ENCODE measurements around the gene CNN1.

Gene CNN1

GRCh38 chr19:11538232-11539036 is at the start of gene CNN1:
CNN1 (plus strand) TSS chr19:11538851; CDS start chr19:11538928, 77 bp downstream.
- DNase-seq, result no peak

GRCh38 chr19:11489378-11489777 is 49.3 kb upstream of the CNN1 start:
- no peak for DNase-seq

GRCh38 chr19:11494634-11495285 is 43.9 kb upstream of the CNN1 start:
- DNase-seq, result no peak

GRCh38 chr19:11495481-11495880 is 43.2 kb upstream of the CNN1 start:
- no peak for DNase-seq

- no peak for DNase-seq
Observed at GRCh38 chr19:11495885-11496284, 42.8 kb upstream of the CNN1 start.

- DNase-seq, result no peak
Observed at GRCh38 chr19:11496391-11497163, 42.1 kb upstream of the CNN1 start.

GRCh38 chr19:11499220-11499726 is 39.4 kb upstream of the CNN1 start:
- no peak for DNase-seq

- no peak for DNase-seq
Observed at GRCh38 chr19:11499890-11500420, 38.7 kb upstream of the CNN1 start.

GRCh38 chr19:11504502-11505031 is 34.1 kb upstream of the CNN1 start:
- no peak for DNase-seq

GRCh38 chr19:11505032-11505503 is 33.6 kb upstream of the CNN1 start:
- DNase-seq, result peak; percentile 84

GRCh38 chr19:11505504-11506100 is 33.0 kb upstream of the CNN1 start, which contains the start of gene ZNF653:
ZNF653 (minus strand) TSS chr19:11505839; CDS start chr19:11505786, 53 bp downstream.
- peak; percentile 73 for DNase-seq

- no peak for DNase-seq
Observed at GRCh38 chr19:11506101-11506555, 32.5 kb upstream of the CNN1 start.

- DNase-seq, result no peak
Observed at GRCh38 chr19:11506967-11507366, 31.7 kb upstream of the CNN1 start.

GRCh38 chr19:11507370-11508078 is 31.1 kb upstream of the CNN1 start:
- no peak for DNase-seq

- no peak for DNase-seq
Observed at GRCh38 chr19:11510444-11510843, 28.2 kb upstream of the CNN1 start.

GRCh38 chr19:11513946-11514345 is 24.7 kb upstream of the CNN1 start:
- DNase-seq, result no peak

- no peak for DNase-seq
Observed at GRCh38 chr19:11519138-11519537, 19.5 kb upstream of the CNN1 start.

- peak; percentile 84 for DNase-seq
Observed at GRCh38 chr19:11528551-11529341, 9.9 kb upstream of the CNN1 start, which contains the start of gene ECSIT. ECSIT (minus strand) TSS chr19:11529134; CDS start chr19:11519170, 9,964 bp downstream.

- peak; percentile 72 for DNase-seq
Observed at GRCh38 chr19:11530432-11530831, 8.2 kb upstream of the CNN1 start.

- no peak for DNase-seq
Observed at GRCh38 chr19:11534538-11534937, 4.1 kb upstream of the CNN1 start.
